T-helper 2 cell treated with Interferon-gamma antibody and Interleukin-4, amounts not matched to agents 100 ng/mL and 5 ng/mL, for 36 hours (primary cell): ENCODE measurements around the gene MAPK7. TPM values are rescaled to one million over a fixed set of nuclear protein-coding genes. Genes with fewer than 3 reads are reported as not detected.

Experiments used
- intact Hi-C: fragments of 100-400 bp; cut with micrococcal nuclease; formaldehyde crosslinking; loops from one replicate; pipeline ENCODE4 v1.15.1; 2023
- total RNA-seq: library from RNA; stranded (reverse); gene quantifications from 2 replicates; pipeline ENCODE4 v1.2.3, GENCODE V29; 2022

The MAPK7 gene
- total RNA-seq, 1 donor from 2014 or later = 38.7 TPM

- intact Hi-C loops = no loop called here
These were observed 13.1 kb downstream of the MAPK7 start for GRCh38 chr17:19391432-19391831.

GRCh38 chr17:19392303-19392702 lies 14.0 kb downstream of the MAPK7 start:
- intact Hi-C loops = no loop called here

- intact Hi-C loops = no loop called here
These were observed 19.3 kb downstream of the MAPK7 start for GRCh38 chr17:19397556-19398041.

GRCh38 chr17:19398301-19399181 lies 20.2 kb downstream of the MAPK7 start:
- intact Hi-C loops = no loop called here

- intact Hi-C loops = no loop called here
These were observed 21.6 kb downstream of the MAPK7 start for GRCh38 chr17:19399750-19400450.

GRCh38 chr17:19401321-19402010 lies 23.2 kb downstream of the MAPK7 start:
- intact Hi-C loops = no loop called here

- intact Hi-C loops = no loop called here
These were observed 23.9 kb downstream of the MAPK7 start for GRCh38 chr17:19402171-19402570.

GRCh38 chr17:19403021-19403420 lies 24.7 kb downstream of the MAPK7 start:
- intact Hi-C loops = no loop called here

GRCh38 chr17:19404264-19404663 lies 26.0 kb downstream of the MAPK7 start:
- intact Hi-C loops = no loop called here

GRCh38 chr17:19405114-19405513 lies 26.8 kb downstream of the MAPK7 start:
- intact Hi-C loops = no loop called here

GRCh38 chr17:19407601-19408345 lies 29.5 kb downstream of the MAPK7 start:
- intact Hi-C loops = no loop called here

- intact Hi-C loops = no loop called here
These were observed 30.0 kb downstream of the MAPK7 start for GRCh38 chr17:19408346-19408710.

- intact Hi-C loops = no loop called here
These were observed 30.8 kb downstream of the MAPK7 start for GRCh38 chr17:19409066-19409465.

- intact Hi-C loops = no loop called here
These were observed 31.2 kb downstream of the MAPK7 start for GRCh38 chr17:19409509-19409908.

GRCh38 chr17:19410091-19410490 lies 31.8 kb downstream of the MAPK7 start:
- intact Hi-C loops = no loop called here

GRCh38 chr17:19410875-19411620 lies 32.8 kb downstream of the MAPK7 start, which contains the start of gene RNF112:
TSS of gene RNF112 (plus strand) at chr17:19411232. CDS start at chr17:19411409, 177 bp downstream.
- intact Hi-C loops = no loop called here

GRCh38 chr17:19411631-19412030 lies 33.3 kb downstream of the MAPK7 start:
- intact Hi-C loops = no loop called here

- intact Hi-C loops = no loop called here
These were observed 34.2 kb downstream of the MAPK7 start for GRCh38 chr17:19412510-19412909.

- intact Hi-C loops = no loop called here
These were observed 34.7 kb downstream of the MAPK7 start for GRCh38 chr17:19412984-19413383.

- intact Hi-C loops = no loop called here
These were observed 35.5 kb downstream of the MAPK7 start for GRCh38 chr17:19413761-19414160.
